IMR-90 (cell line): ENCODE measurements around the gene KLHL30. TPM values are rescaled to one million over a fixed set of nuclear protein-coding genes. Genes with fewer than 3 reads are reported as not detected.
A peak's percentile ranks its signal among the peaks of the same experiment; 100 is the strongest.

Experiments used
- ATAC-seq: fragments of 200-7000 bp; cut with Tn5 transposase; 2 replicates; pipeline ENCODE4 v1.9.1; 2020; ENCODE audit warnings: low read depth, mild to moderate bottlenecking, moderate library complexity
- BruUV-seq: library from RNA; stranded (reverse); fragments of 400-500 nt; replicated peaks from 2 replicates; lab custom pipeline; 2021; lab: Mats Ljungman, UMichigan
- CTCF ChIA-PET: fragments of 300-600 bp; formaldehyde crosslinking; extraction: SDS; loops from one replicate; lab custom pipeline; 2021; ENCODE audit warnings: antibody characterized with exemption; lab: Yijun Ruan, JAX
- POLR2A ChIA-PET: fragments of 300-600 bp; sonication (Branson Sonifier 250); formaldehyde crosslinking; loops from one replicate; lab custom pipeline; 2022; ENCODE audit warnings: antibody characterized with exemption; ENCODE audit not compliant: unreplicated experiment; lab: Charles Lee
- DNase-seq: peaks from one replicate; pipeline ENCODE4 v3.0.0; 2013
- H2AFZ ChIP-seq: replicated peaks from 2 replicates; pipeline ENCODE3; 2013; ENCODE audit warnings: low read length, mild to moderate bottlenecking; ENCODE audit not compliant: poor library complexity
- H2AK5ac ChIP-seq: 2 replicates; pipeline ENCODE4 v1.6.1; 2013; ENCODE audit warnings: low read depth, low read length, inconsistent platforms
- H2AK9ac ChIP-seq: replicated peaks from 2 replicates; pipeline ENCODE3; 2013; ENCODE audit warnings: mild to moderate bottlenecking, low read depth, low read length, moderate library complexity; ENCODE audit not compliant: poor library complexity
- H2BK120ac ChIP-seq: 2 replicates; pipeline ENCODE4 v1.6.1; 2013; ENCODE audit warnings: low read depth, low read length, inconsistent platforms
- H2BK15ac ChIP-seq: 3 replicates; pipeline ENCODE4 v1.6.1; 2013; ENCODE audit warnings: low read depth, low read length, inconsistent platforms
- H2BK20ac ChIP-seq: 2 replicates; pipeline ENCODE4 v1.6.1; 2013; ENCODE audit warnings: low read depth, mild to moderate bottlenecking, inconsistent platforms, low read length, moderate library complexity
- H2BK5ac ChIP-seq: 2 replicates; pipeline ENCODE4 v1.6.1; 2013; ENCODE audit warnings: mild to moderate bottlenecking, low read depth, low read length, inconsistent platforms; ENCODE audit not compliant: poor library complexity, severe bottlenecking
- H3K14ac ChIP-seq: replicated peaks from 2 replicates; pipeline ENCODE4 v1.6.1; 2013; ENCODE audit warnings: low read depth, low read length, inconsistent platforms
- H3K18ac ChIP-seq: 2 replicates; pipeline ENCODE4 v1.6.1; 2013; ENCODE audit warnings: low read depth, low read length, control low read depth
- H3K23ac ChIP-seq: 2 replicates; pipeline ENCODE4 v1.6.1; 2013; ENCODE audit warnings: low read depth, low read length, inconsistent platforms
- H3K27ac ChIP-seq: 2 replicates; pipeline ENCODE4 v1.5.1; 2013; ENCODE audit warnings: mild to moderate bottlenecking, control low read depth, low read length; ENCODE audit not compliant: insufficient read depth
- H3K27me3 ChIP-seq: 2 replicates; pipeline ENCODE4 v1.6.1; 2013; ENCODE audit warnings: low read length; ENCODE audit not compliant: control insufficient read depth, insufficient read depth
- H3K36me3 ChIP-seq: 2 replicates; pipeline ENCODE4 v1.6.1; 2013; ENCODE audit warnings: low read length, mixed read lengths; ENCODE audit not compliant: control insufficient read depth, insufficient read depth
- H3K4ac ChIP-seq: 2 replicates; pipeline ENCODE4 v1.6.1; 2013; ENCODE audit warnings: low read depth, low read length, inconsistent platforms
- H3K4me1 ChIP-seq: 2 replicates; pipeline ENCODE4 v1.6.1; 2013; ENCODE audit warnings: low read length, mixed read lengths; ENCODE audit not compliant: control insufficient read depth, insufficient read depth
- H3K4me2 ChIP-seq: 2 replicates; pipeline ENCODE4 v1.6.1; 2013; ENCODE audit warnings: low read depth, mild to moderate bottlenecking, control low read depth, low read length, moderate library complexity
- H3K4me3 ChIP-seq: 2 replicates; pipeline ENCODE4 v1.5.1; 2013; ENCODE audit warnings: low read depth, mild to moderate bottlenecking, control low read depth, low read length, moderate library complexity; ENCODE audit not compliant: insufficient read depth
- H3K56ac ChIP-seq: 2 replicates; pipeline ENCODE4 v1.6.1; 2013; ENCODE audit warnings: low read length, inconsistent platforms; ENCODE audit not compliant: insufficient read depth; ENCODE audit errors: extremely low read depth
- H3K79me1 ChIP-seq, 2 experiments: 2 replicates each; pipeline ENCODE4 v1.6.1; 2013; ENCODE audit warnings: low read length in 2 of 2, inconsistent platforms in 1 of 2, low read depth in 1 of 2
- H3K9ac ChIP-seq: 2 replicates; pipeline ENCODE4 v1.6.1; 2013; ENCODE audit warnings: low read depth, low read length, control low read depth
- H3K9me1 ChIP-seq: 2 replicates; pipeline ENCODE4 v1.6.1; 2013; ENCODE audit warnings: low read length, inconsistent platforms; ENCODE audit not compliant: insufficient read depth
- H3K9me3 ChIP-seq: 2 replicates; pipeline ENCODE4 v1.6.1; 2013; ENCODE audit warnings: low read length; ENCODE audit not compliant: control insufficient read depth, insufficient read depth
- H4K20me1 ChIP-seq: 2 replicates; pipeline ENCODE4 v1.6.1; 2013; ENCODE audit warnings: low read length, inconsistent platforms; ENCODE audit not compliant: insufficient read depth
- H4K5ac ChIP-seq: 2 replicates; pipeline ENCODE4 v1.6.1; 2013; ENCODE audit warnings: mild to moderate bottlenecking, low read depth, low read length, control low read depth
- H4K8ac ChIP-seq, 2 experiments: 2 replicates each; pipeline ENCODE4 v1.6.1; 2013; ENCODE audit warnings: low read depth in 2 of 2, low read length in 2 of 2, control low read depth in 1 of 2, inconsistent platforms in 1 of 2
- H4K91ac ChIP-seq: 2 replicates; pipeline ENCODE4 v1.6.1; 2013; ENCODE audit warnings: low read depth, low read length, inconsistent platforms; ENCODE audit not compliant: insufficient read depth
- CEBPB ChIP-seq: IDR thresholded peaks from 2 replicates; pipeline ENCODE4 v1.6.1; 2012; ENCODE audit warnings: low read depth, low read length, improper control_type of control experiment
- RFX5 ChIP-seq: IDR thresholded peaks from 2 replicates; pipeline ENCODE4 v1.8.0; 2012; ENCODE audit warnings: low read depth, mild to moderate bottlenecking, low read length, moderate library complexity
- WGBS, 2 experiments: methylation state at CpG; one replicate each; pipeline versions ENCODE4 v1.1.5 to v1.1.7; 2013; ENCODE audit warnings: missing lambda C conversion rate in 2 of 2; ENCODE audit not compliant: insufficient read length in 1 of 2; ENCODE audit errors: extremely low coverage in 2 of 2; 5-methylcytosine and 5-hydroxymethylcytosine counted together
- dilution Hi-C: fragments of 300-500 bp; cut with HindIII; formaldehyde crosslinking; loops from one replicate; pipeline ENCODE4 v1.14.3; 2018; ENCODE audit warnings: low sequenced_read_pairs; ENCODE audit not compliant: unreplicated experiment
- in situ Hi-C: fragments of 300-500 bp; cut with MboI; formaldehyde crosslinking; loops from 3 replicates; pipeline ENCODE4 v1.14.3; 2019; ENCODE audit warnings: low sequenced_read_pairs, inconsistent platforms, mixed read lengths
- intact Hi-C: fragments of 100-400 bp; cut with micrococcal nuclease; formaldehyde crosslinking; loops from 2 replicates; pipeline ENCODE4 v1.10.0; 2022
- polyA plus RNA-seq, 3 experiments: library from polyadenylated mRNA; depleted of rRNA; stranded (reverse); fragments of >200 nt; gene quantifications; 2 replicates each; pipeline ENCODE4 v1.2.3, GENCODE V29; 2012; ENCODE audit warnings: low replicate concordance in 1 of 3
- total RNA-seq: library from RNA; depleted of rRNA; stranded (reverse); fragments of >200 nt; gene quantifications from 2 replicates; pipeline ENCODE4 v1.2.3, GENCODE V29; 2012

Gene KLHL30
- total and polyA plus RNA-seq, 2 of the 4 experiments (the other 2 are of a cell fraction) = under 0.01 to 0.03 TPM

GRCh38 chr2:238136820-238137537 is 1.5 kb upstream of the KLHL30 start:
- ChIA-PET POLR2A (no interaction called here), CTCF (no interaction called here)
- Histone ChIP-seq H3K27ac (peak overlapping the region; percentile 35; the same call in 1 of the 2 replicates), H4K91ac (peak overlapping the region; percentile 83; the same call in 1 of the 2 replicates), H3K79me1 (no peaks in the 10 kb centered on the region), H3K4me1 (peaks cover 11% of the 10 kb centered on the region), H3K9ac (no peak overlapping the region), H4K20me1 (no peaks in the 10 kb centered on the region), H3K4me2 (no peak overlapping the region), H3K9me3 (no peaks in the 10 kb centered on the region), H3K4ac (peak overlapping the region; percentile 77), H3K27me3 (no peaks in the 10 kb centered on the region), H3K9me1 (0 out of 2 replicates have a peak, but pooled peaks cover 5% of the 10 kb centered on the region), H4K8ac (peak overlapping the region; percentile 37 to 88), H2BK5ac (no peak overlapping the region), H2BK15ac (peak overlapping the region; percentile 44; the same call in 1 of the 3 replicates), H3K18ac (peak overlapping the region; percentile 59), H4K5ac (peak overlapping the region; percentile 88), H2AFZ (peak overlapping the region; percentile 58), H3K56ac (no peak overlapping the region), H2BK120ac (peak overlapping the region; percentile 70), H2BK20ac (peak overlapping the region; percentile 47; the same call in 1 of the 2 replicates), H2AK9ac (peak overlapping the region; percentile 84), H3K4me3 (no peak overlapping the region), H3K36me3 (no peaks in the 10 kb centered on the region), H3K14ac (no peak overlapping the region), H3K23ac (no peak overlapping the region), H2AK5ac (peak overlapping the region; percentile 66)
- BruUV-seq = no TSS peak
- WGBS, 2 experiments = 23% methylated on average over 6 of the region's 14 CpGs; no CpG with 5 or more reads in 1 of the 2 experiments
- dilution Hi-C loops = no loop called here
- DNase-seq = peak; percentile 77
- intact Hi-C loops = no loop called here
- ATAC-seq = peak; percentile 79
- in situ Hi-C loops = no loop called here
- TF ChIP-seq RFX5 (no peak), CEBPB (peak; percentile 99)
